Hepatocyte (in vitro differentiated cells): ENCODE measurements around the gene DOCK1. TPM values are rescaled to one million over a fixed set of nuclear protein-coding genes. Genes with fewer than 3 reads are reported as not detected.
"Not testable (repeated sequence)": the region's sequence is repeated elsewhere in the genome, so short reads cannot be mapped to it uniquely, and the experiment has no call there.

ENCODE experiments used
- DNase-seq: peaks from one replicate; pipeline ENCODE4 v3.0.0-alpha.2; 2016; ENCODE audit warnings: low spot score
- H2AFZ ChIP-seq: fragments of 200-600 bp; sonication (generic); 2 replicates; pipeline ENCODE4 v1.6.0; 2016; ENCODE audit warnings: antibody characterized with exemption, mild to moderate bottlenecking
- H3K27ac ChIP-seq: fragments of 200-600 bp; sonication (generic); 2 replicates; pipeline ENCODE4 v1.5.1; 2016; ENCODE audit warnings: mild to moderate bottlenecking
- H3K27me3 ChIP-seq: fragments of 200-600 bp; sonication (generic); 2 replicates; pipeline ENCODE4 v1.6.1; 2016
- H3K36me3 ChIP-seq: fragments of 200-600 bp; sonication (generic); replicated peaks from 2 replicates; pipeline ENCODE4 v1.5.1; 2016; ENCODE audit warnings: low read depth; ENCODE audit not compliant: insufficient read depth
- H3K4me1 ChIP-seq: fragments of 200-600 bp; sonication (generic); 2 replicates; pipeline ENCODE4 v1.5.1; 2016; ENCODE audit warnings: mild to moderate bottlenecking, moderate library complexity; ENCODE audit not compliant: insufficient read depth
- H3K4me2 ChIP-seq: fragments of 200-600 bp; sonication (generic); 2 replicates; pipeline ENCODE4 v1.6.0; 2016
- H3K4me3 ChIP-seq: fragments of 200-600 bp; sonication (generic); 2 replicates; pipeline ENCODE4 v1.5.1; 2016; ENCODE audit warnings: mild to moderate bottlenecking
- H3K79me2 ChIP-seq: fragments of 200-600 bp; sonication (generic); 2 replicates; pipeline ENCODE4 v1.6.0; 2017; ENCODE audit warnings: mild to moderate bottlenecking
- H3K9me2 ChIP-seq: fragments of 200-600 bp; sonication (generic); replicated peaks from 2 replicates; pipeline ENCODE4 v1.6.0; 2017; ENCODE audit warnings: mild to moderate bottlenecking; ENCODE audit not compliant: insufficient read depth
- H3K9me3 ChIP-seq: fragments of 200-600 bp; sonication (generic); 2 replicates; pipeline ENCODE4 v1.5.1; 2016; ENCODE audit warnings: low read depth, mild to moderate bottlenecking
- H4K20me1 ChIP-seq: fragments of 200-600 bp; sonication (generic); 2 replicates; pipeline ENCODE4 v1.6.0; 2016; ENCODE audit warnings: mild to moderate bottlenecking; ENCODE audit not compliant: insufficient read depth, poor library complexity, severe bottlenecking
- CTCF ChIP-seq: fragments of 200-600 bp; sonication (generic); IDR thresholded peaks from 2 replicates; pipeline ENCODE4 v1.5.1; 2016; ENCODE audit warnings: antibody characterized with exemption, mild to moderate bottlenecking; ENCODE audit not compliant: poor library complexity
- EZH2 ChIP-seq: fragments of 200-600 bp; sonication (generic); IDR thresholded peaks from 2 replicates; pipeline ENCODE4 v1.6.1; 2016; ENCODE audit warnings: antibody characterized with exemption, mild to moderate bottlenecking, borderline replicate concordance
- EZH2phosphoT487 ChIP-seq: fragments of 200-600 bp; sonication (generic); IDR thresholded peaks from one replicate; pipeline ENCODE4 v1.6.1; 2018; ENCODE audit warnings: antibody characterized with exemption, mild to moderate bottlenecking, low read depth, moderate library complexity; ENCODE audit not compliant: unreplicated experiment, severe bottlenecking
- WGBS: methylation state at CpG from one replicate; pipeline ENCODE4 v1.1.6; 2016; ENCODE audit warnings: low lambda C conversion rate; ENCODE audit errors: missing lambda C conversion rate; 5-methylcytosine and 5-hydroxymethylcytosine counted together
- polyA plus RNA-seq: library from polyadenylated mRNA; unstranded; fragments of >200 nt; fragmentation: Nextera tagmentation; extraction: Ambion mirVana; gene quantifications from 2 replicates; pipeline ENCODE4 v1.2.1, GENCODE V29; 2016
- total RNA-seq: library from RNA; depleted of rRNA; stranded (reverse); fragments of >200 nt; gene quantifications from 2 replicates; pipeline ENCODE4 v1.2.3, GENCODE V29; 2014

The DOCK1 gene
- total and polyA plus RNA-seq, 2 experiments from 2014 or later: 16.0 to 55.5 TPM

GRCh38 chr10:126877390-126877789 is 27.8 kb upstream of the DOCK1 start:
- 68% methylated on average over 2 of the region's 2 CpGs for WGBS
- no peaks in the 10 kb centered on the region for H3K79me2 ChIP-seq
- H3K27me3 ChIP-seq: no peaks in the 10 kb centered on the region
- H3K4me2 ChIP-seq: no peak overlapping the region
- no peaks in the 10 kb centered on the region for H3K4me1 ChIP-seq
- no peaks in the 10 kb centered on the region for H3K9me3 ChIP-seq
- TF ChIP-seq CTCF (no peak), EZH2 (no peak), EZH2phosphoT487 (no peak)
- H3K27ac ChIP-seq: no peak overlapping the region
- no peak overlapping the region for H3K4me3 ChIP-seq
- no peaks in the 10 kb centered on the region for H4K20me1 ChIP-seq
- no peaks in the 10 kb centered on the region for H3K36me3 ChIP-seq
- H2AFZ ChIP-seq: no peak overlapping the region
- DNase-seq: no peak
- H3K9me2 ChIP-seq: no peaks in the 10 kb centered on the region

GRCh38 chr10:126878594-126878993 is 26.6 kb upstream of the DOCK1 start:
- no peak for TF ChIP-seq EZH2
- no peak for TF ChIP-seq EZH2phosphoT487
- no peak for TF ChIP-seq CTCF

GRCh38 chr10:126880926-126881325 is 24.3 kb upstream of the DOCK1 start:
- Histone ChIP-seq H3K79me2 (no peaks in the 10 kb centered on the region), H3K27me3 (no peaks in the 10 kb centered on the region), H3K9me2 (no peaks in the 10 kb centered on the region), H3K27ac (no peak overlapping the region), H2AFZ (no peak overlapping the region), H3K4me1 (no peaks in the 10 kb centered on the region), H3K4me3 (no peak overlapping the region), H3K36me3 (no peaks in the 10 kb centered on the region), H4K20me1 (no peaks in the 10 kb centered on the region), H3K4me2 (no peak overlapping the region), H3K9me3 (no peaks in the 10 kb centered on the region)
- 88% methylated on average over 5 of the region's 5 CpGs for WGBS
- DNase-seq: no peak
- TF ChIP-seq EZH2 (no peak), EZH2phosphoT487 (no peak), CTCF (no peak)

More at GRCh38 chr10:126878594-126878993, 26.6 kb upstream of the DOCK1 start:
- no peaks in the 10 kb centered on the region for H4K20me1 ChIP-seq
- no peaks in the 10 kb centered on the region for H3K9me2 ChIP-seq
- no peak for DNase-seq
- no peak overlapping the region for H3K4me2 ChIP-seq
- no peak overlapping the region for H2AFZ ChIP-seq
- no peaks in the 10 kb centered on the region for H3K27me3 ChIP-seq
- no peaks in the 10 kb centered on the region for H3K9me3 ChIP-seq
- no peak overlapping the region for H3K4me3 ChIP-seq
- no peak overlapping the region for H3K27ac ChIP-seq
- no peaks in the 10 kb centered on the region for H3K36me3 ChIP-seq
- no peaks in the 10 kb centered on the region for H3K4me1 ChIP-seq
- 94% methylated on average over 10 of the region's 10 CpGs for WGBS
- no peaks in the 10 kb centered on the region for H3K79me2 ChIP-seq

GRCh38 chr10:126882055-126882454 is 23.2 kb upstream of the DOCK1 start:
- not testable (repeated sequence) for H3K27me3 ChIP-seq, H3K36me3 ChIP-seq, H3K27ac ChIP-seq, H3K9me3 ChIP-seq, H4K20me1 ChIP-seq, DNase-seq, H3K4me3 ChIP-seq, H3K79me2 ChIP-seq, H3K9me2 ChIP-seq, H3K4me1 ChIP-seq
- WGBS: 5% methylated on average over 15 of the region's 16 CpGs
- Histone ChIP-seq H3K4me2 (peak overlapping the region; percentile 79), H2AFZ (peak overlapping the region; percentile 52)

- WGBS: 94% methylated on average over 1 of the region's 1 CpG
- H3K9me2 ChIP-seq, H3K36me3 ChIP-seq, H3K79me2 ChIP-seq, H4K20me1 ChIP-seq, H3K27me3 ChIP-seq, H3K9me3 ChIP-seq, H3K27ac ChIP-seq, H3K4me1 ChIP-seq, DNase-seq, H2AFZ ChIP-seq, H3K4me3 ChIP-seq, H3K4me2 ChIP-seq: not testable (repeated sequence)
Measured at GRCh38 chr10:126888436-126888835, 16.8 kb upstream of the DOCK1 start.
